Measurements from ENCODE around the gene TRIM9.

The TRIM9 gene

GRCh38 chr14:51082349-51082748 lies 12.6 kb downstream of the TRIM9 start:
- TF ChIP-seq CTCF (IDR thresholded peaks at IDR 0.05; ENCODE audit: low read depth, low read length) = no peak
- no peak overlapping the region for H3K4me3 ChIP-seq (ENCODE audit: low read depth, low read length)

- H3K4me3 ChIP-seq (ENCODE audit: low read depth, low read length) = no peak overlapping the region
- TF ChIP-seq CTCF (IDR thresholded peaks at IDR 0.05; ENCODE audit: low read depth, low read length) = no peak
Measured at GRCh38 chr14:51081712-51082111, 13.2 kb downstream of the TRIM9 start.

DNA sequence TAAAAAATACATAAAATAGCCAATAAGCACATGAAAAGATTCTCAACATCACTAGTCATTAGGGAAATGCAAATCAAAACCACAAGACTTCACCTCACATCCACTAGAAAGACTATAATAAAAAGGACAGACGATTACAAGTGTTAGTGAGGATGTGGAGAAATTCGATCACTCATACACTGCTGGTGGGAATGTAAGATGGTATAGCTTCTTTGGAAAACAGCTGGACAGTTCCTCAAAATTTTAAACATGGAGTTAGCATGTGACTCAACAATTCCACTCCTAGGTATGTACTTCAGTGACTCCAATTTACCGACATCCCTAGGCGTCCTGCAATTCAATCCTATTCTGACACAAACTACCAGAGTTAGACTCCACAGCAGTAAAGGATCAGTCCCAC lies 13.7 kb downstream of the TRIM9 start:
- TF ChIP-seq CTCF (IDR thresholded peaks at IDR 0.05; ENCODE audit: low read depth, low read length) = no peak
- no peak overlapping the region for H3K4me3 ChIP-seq (ENCODE audit: low read depth, low read length)

- H3K4me3 ChIP-seq (ENCODE audit: low read depth, low read length) = no peak overlapping the region
- TF ChIP-seq CTCF (IDR thresholded peaks at IDR 0.05; ENCODE audit: low read depth, low read length) = no peak
Measured at GRCh38 chr14:51080645-51081044, 14.3 kb downstream of the TRIM9 start.

DNA sequence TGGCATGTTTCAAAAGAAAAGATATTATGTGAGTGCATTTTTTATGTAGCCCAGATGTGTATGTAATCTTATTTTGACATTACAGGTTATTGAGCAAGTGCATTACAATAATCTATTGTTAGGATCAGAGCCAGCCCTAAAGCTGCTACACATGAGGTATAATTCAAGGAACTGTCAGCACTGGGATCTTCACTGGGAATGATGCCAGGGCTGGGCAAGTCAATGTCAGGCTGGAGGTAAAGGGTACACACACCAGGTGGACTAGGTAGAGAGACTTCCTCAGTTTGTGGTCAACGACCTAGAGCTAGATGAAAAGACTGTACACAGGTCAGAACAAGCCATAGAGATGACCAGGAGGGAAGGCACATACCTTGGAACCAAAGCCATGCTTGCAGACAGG lies 15.4 kb downstream of the TRIM9 start:
- no peak overlapping the region for H3K4me3 ChIP-seq (ENCODE audit: low read depth, low read length)
- TF ChIP-seq CTCF (IDR thresholded peaks at IDR 0.05; ENCODE audit: low read depth, low read length) = no peak

- no peak overlapping the region for H3K4me3 ChIP-seq (ENCODE audit: low read depth, low read length)
- no peak for TF ChIP-seq CTCF (IDR thresholded peaks at IDR 0.05; ENCODE audit: low read depth, low read length)
Measured at GRCh38 chr14:51079085-51079484, 15.8 kb downstream of the TRIM9 start.

DNA sequence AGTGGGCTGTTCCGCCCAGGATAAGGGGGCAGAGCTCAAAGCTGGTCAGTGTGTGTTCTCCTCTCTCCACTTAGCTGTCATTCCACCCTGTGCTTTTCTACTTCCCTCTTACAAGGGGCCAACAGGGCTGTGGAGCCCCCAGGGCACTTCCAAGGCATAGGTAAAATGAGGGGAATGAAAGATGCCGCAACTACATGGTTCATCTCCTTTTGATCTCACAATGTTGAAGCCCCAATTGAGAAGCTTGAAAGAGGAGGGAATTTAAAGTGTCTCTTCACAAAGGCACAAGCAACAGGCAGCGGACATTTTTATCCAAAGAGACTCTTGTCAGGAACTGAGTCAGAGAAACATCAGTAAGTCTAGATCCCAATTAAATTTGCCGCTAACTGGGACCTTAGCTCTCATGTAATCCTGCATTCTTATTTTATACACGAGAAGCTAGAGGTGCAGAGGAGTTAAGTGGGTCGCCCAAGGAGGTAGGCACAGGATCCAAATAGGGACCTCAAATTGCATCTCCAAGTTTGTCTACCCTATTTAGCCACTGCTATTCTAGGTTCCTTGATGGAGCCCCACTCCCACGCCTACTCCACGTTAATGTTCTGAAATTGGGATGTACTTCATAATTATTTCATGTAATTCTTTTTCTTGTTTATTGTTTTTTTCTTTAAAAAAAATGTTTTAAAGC lies 20.1 kb downstream of the TRIM9 start:
- no peak overlapping the region for H3K4me3 ChIP-seq (ENCODE audit: low read depth, low read length)
- no peak for TF ChIP-seq CTCF (IDR thresholded peaks at IDR 0.05; ENCODE audit: low read depth, low read length)

Data from WI38 (cell line).